HepG2 (cell line): ENCODE measurements around the gene CCDC14. TPM values are rescaled to one million over a fixed set of nuclear protein-coding genes. Genes with fewer than 3 reads are reported as not detected.

Experiments used
- ATAC-seq: fragments of 200-7000 bp; cut with Tn5 transposase; 3 replicates; pipeline ENCODE4 v1.9.1; 2020; ENCODE audit warnings: mild to moderate bottlenecking, moderate library complexity
- BruUV-seq: library from RNA; stranded (reverse); fragments of 400-500 nt; replicated peaks from 2 replicates; lab custom pipeline; 2021; lab: Mats Ljungman, UMichigan
- CTCF ChIA-PET: fragments of 300-600 bp; formaldehyde crosslinking; extraction: SDS; loops from one replicate; lab custom pipeline; 2021; ENCODE audit warnings: low total read pairs, inconsistent platforms, low intra/inter-chr PET ratio; lab: Yijun Ruan, JAX
- POLR2A ChIA-PET: fragments of 350-600 bp; sonication (Branson Sonifier 250); formaldehyde crosslinking; loops from one replicate; lab custom pipeline; 2020; ENCODE audit warnings: antibody characterized with exemption, inconsistent platforms; lab: Yijun Ruan, JAX
- DNase-seq: peaks from one replicate; pipeline ENCODE4 v3.0.0-alpha.2; 2015; ENCODE audit warnings: low spot score
- FAIRE-seq: peaks from 3 replicates; lab custom pipeline; 2011; peaks lifted over from hg19 to GRCh38; lab: Jason Lieb, UNC
- H2AFZ ChIP-seq: one replicate; pipeline ENCODE4 v1.6.1; 2011; ENCODE audit warnings: low read length, inconsistent platforms
- H3K27ac ChIP-seq: fragments of 300-600 bp; 3 replicates; pipeline ENCODE4 v1.8.0; 2011; ENCODE audit warnings: mixed run types, mild to moderate bottlenecking, mixed read lengths, low read length, inconsistent platforms; ENCODE audit not compliant: insufficient read depth; ENCODE audit errors: extremely low read length
- H3K27me3 ChIP-seq, 2 experiments: fragments of 200-600 bp in 1 of 2; 2 replicates in 1 of 2; 3 replicates in 1 of 2; pipeline versions ENCODE4 v1.6.0 to v1.8.0; 2011; ENCODE audit warnings: low read length in 2 of 2, mild to moderate bottlenecking in 2 of 2, moderate library complexity in 2 of 2, inconsistent platforms in 1 of 2; ENCODE audit not compliant: insufficient read depth in 2 of 2, control insufficient read depth in 1 of 2
- H3K36me3 ChIP-seq, 2 experiments: fragments of 200-600 bp in 1 of 2; replicated peaks in 1 of 2; 2 replicates in 1 of 2; 3 replicates in 1 of 2; pipeline versions ENCODE4 v1.5.1 to v1.8.0; 2011; ENCODE audit warnings: low read length in 2 of 2, inconsistent platforms in 1 of 2; ENCODE audit not compliant: insufficient read depth in 2 of 2, control insufficient read depth in 1 of 2
- H3K4me1 ChIP-seq: 2 replicates; pipeline ENCODE4 v1.5.1; 2012; ENCODE audit warnings: low read length, inconsistent platforms; ENCODE audit not compliant: insufficient read depth
- H3K4me2 ChIP-seq: 2 replicates; pipeline ENCODE4 v1.6.0; 2011; ENCODE audit warnings: low read depth, low read length, inconsistent platforms
- H3K4me3 ChIP-seq, 3 experiments: fragments of 200-600 bp in 1 of 3; sonication (generic), shearing (Covaris generic) in 1 of 3; replicated peaks in 1 of 3; 2 replicates each; pipeline ENCODE4 v1.5.1; 2011 to 2016; ENCODE audit warnings: low read length in 3 of 3, inconsistent platforms in 2 of 3, low read depth in 2 of 3, mild to moderate bottlenecking in 2 of 3, control low read depth in 1 of 3, mixed read lengths in 1 of 3; ENCODE audit not compliant: insufficient read depth in 1 of 3
- H3K79me2 ChIP-seq: one replicate; pipeline ENCODE4 v1.6.1; 2011; ENCODE audit warnings: low read length, inconsistent platforms; ENCODE audit not compliant: insufficient read depth
- H3K9ac ChIP-seq: 2 replicates; pipeline ENCODE4 v1.6.0; 2011; ENCODE audit warnings: mild to moderate bottlenecking, low read depth, low read length, inconsistent platforms; ENCODE audit not compliant: insufficient read depth
- H3K9me3 ChIP-seq: 2 replicates; pipeline ENCODE4 v1.5.1; 2012; ENCODE audit warnings: mild to moderate bottlenecking, low read length
- H4K20me1 ChIP-seq: 2 replicates; pipeline ENCODE4 v1.6.0; 2011; ENCODE audit warnings: inconsistent platforms, mild to moderate bottlenecking, low read length, moderate library complexity; ENCODE audit not compliant: insufficient read depth
- AGO2 ChIP-seq: fragments of 200-400 bp; formaldehyde crosslinking; optimal IDR thresholded peaks from 2 replicates; pipeline ENCODE3; 2017; ENCODE audit warnings: mild to moderate bottlenecking, low read depth, low read length, moderate library complexity
- CTCF ChIP-seq: sonication (generic); formaldehyde crosslinking; IDR thresholded peaks from 2 replicates; pipeline ENCODE4 v1.5.0; 2020; ENCODE audit warnings: mild to moderate bottlenecking, missing genetic modification reagents, moderate library complexity
- DBP ChIP-seq: sonication (generic); formaldehyde crosslinking; IDR thresholded peaks from 2 replicates; pipeline ENCODE4 v1.4.0; 2020; ENCODE audit warnings: missing genetic modification reagents; ENCODE audit errors: not compliant biosample characterization
- GTF3A ChIP-seq: sonication (generic); formaldehyde crosslinking; conservative IDR thresholded peaks from 2 replicates; pipeline ENCODE4 v1.4.0; 2020; ENCODE audit warnings: mild to moderate bottlenecking, missing genetic modification reagents
- MED8 ChIP-seq: sonication (generic); formaldehyde crosslinking; IDR thresholded peaks from 2 replicates; pipeline ENCODE4 v1.8.1; 2023; ENCODE audit warnings: mild to moderate bottlenecking, missing genetic modification reagents; ENCODE audit not compliant: insufficient replicate concordance
- SNRNP70 ChIP-seq: fragments of 200-400 bp; formaldehyde crosslinking; IDR thresholded peaks from 2 replicates; pipeline ENCODE4 v1.6.1; 2017; ENCODE audit warnings: mild to moderate bottlenecking, low read depth, low read length, moderate library complexity
- STAG1 ChIP-seq: sonication (generic); formaldehyde crosslinking; IDR thresholded peaks from 2 replicates; pipeline ENCODE4 v1.4.0; 2020; ENCODE audit warnings: missing genetic modification reagents
- WGBS: methylation state at CpG from one replicate; pipeline ENCODE4 v1.1.6; 2017; ENCODE audit warnings: low lambda C conversion rate; 5-methylcytosine and 5-hydroxymethylcytosine counted together
- in situ Hi-C: cut with HindIII; loops from 2 replicates; pipeline ENCODE4 v1.10.0; 2017; ENCODE audit warnings: low pct_unique_long_range_greater_than_20kb; ENCODE audit not compliant: extremely low pct_ligation_motif_present
- intact Hi-C: fragments of 100-400 bp; cut with micrococcal nuclease; formaldehyde crosslinking; loops from one replicate; pipeline ENCODE4 v1.10.0; 2022; ENCODE audit not compliant: unreplicated experiment
- polyA plus RNA-seq, 8 experiments: library from polyadenylated mRNA; depleted of rRNA in 3 of 8; stranded (reverse) in 7 of 8; unstranded in 1 of 8; fragments of >200 nt; fragmentation: Illumina TruSeq in 4 of 8; extraction: Trizol in 4 of 8; gene quantifications; 2 replicates each; pipeline versions ENCODE4 v1.2.1 to v1.2.3, GENCODE V29; 2011 to 2016; ENCODE audit warnings: low read depth in 4 of 8, missing spikeins in 1 of 8, mixed read lengths in 1 of 8; ENCODE audit not compliant: insufficient read depth in 1 of 8
- total RNA-seq, 5 experiments: library from RNA; depleted of rRNA; stranded (reverse); fragments of >200 nt; fragmentation: Illumina TruSeq; extraction: Trizol; gene quantifications; 2 replicates each; pipeline ENCODE4 v1.2.3, GENCODE V29; 2016; ENCODE audit warnings: low read depth in 1 of 5

CCDC14 gene
- total and polyA plus RNA-seq, 2 of the 13 experiments (the other 11 are each of a cell fraction or from before 2014, with no cell fraction given), result 48.7 to 49.0 TPM

- TF ChIP-seq STAG1 (CRISPR knock-in tag) (peak; percentile 21; the same call in 1 of the 2 replicates), MED8 (no peak), AGO2 (no peak), GTF3A (CRISPR knock-in tag) (no peak), CTCF (peak; percentile 26), SNRNP70 (no peak), DBP (CRISPR knock-in tag) (no peak)
- TF ChIP-seq, all 625 proteins: peak for 2
- no peaks in the 10 kb centered on the region for H3K4me1 ChIP-seq
- no peaks in the 10 kb centered on the region for H3K36me3 ChIP-seq
- ChIA-PET POLR2A (no interaction called here), CTCF (no interaction called here)
- H3K9ac ChIP-seq, result no peak overlapping the region
- in situ Hi-C loops, result no loop called here
- DNase-seq (no peak), FAIRE-seq (no peak), ATAC-seq (no peak)
- H4K20me1 ChIP-seq, result no peaks in the 10 kb centered on the region
- H3K9me3 ChIP-seq, result no peaks in the 10 kb centered on the region
- no TSS peak for BruUV-seq
- 0 out of 5 replicates have a peak, but pooled peaks cover 0 to 3% of the 10 kb centered on the region in 2 experiments for H3K27me3 ChIP-seq
- no peak overlapping the region for H3K4me3 ChIP-seq
- H3K27ac ChIP-seq, result no peak overlapping the region
- intact Hi-C loops, result no loop called here
- 27% methylated on average over 2 of the region's 2 CpGs for WGBS
- no peaks in the 10 kb centered on the region for H3K79me2 ChIP-seq
- H2AFZ ChIP-seq, result no peak overlapping the region
- no peak overlapping the region for H3K4me2 ChIP-seq
Measured at GRCh38 chr3:123907720-123908119, 53.3 kb downstream of the CCDC14 start.
